ENCODE measurements around the gene RFC5. TPM values are rescaled to one million over a fixed set of nuclear protein-coding genes. Genes with fewer than 3 reads are reported as not detected.
A peak's percentile ranks its signal among the peaks of the same experiment; 100 is the strongest.

RFC5 gene, protein sequence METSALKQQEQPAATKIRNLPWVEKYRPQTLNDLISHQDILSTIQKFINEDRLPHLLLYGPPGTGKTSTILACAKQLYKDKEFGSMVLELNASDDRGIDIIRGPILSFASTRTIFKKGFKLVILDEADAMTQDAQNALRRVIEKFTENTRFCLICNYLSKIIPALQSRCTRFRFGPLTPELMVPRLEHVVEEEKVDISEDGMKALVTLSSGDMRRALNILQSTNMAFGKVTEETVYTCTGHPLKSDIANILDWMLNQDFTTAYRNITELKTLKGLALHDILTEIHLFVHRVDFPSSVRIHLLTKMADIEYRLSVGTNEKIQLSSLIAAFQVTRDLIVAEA
- 20.1 to 22.8 TPM (median 21.9 TPM) in 3 replicates for total RNA-seq

- TF ChIP-seq, protein P1, sequence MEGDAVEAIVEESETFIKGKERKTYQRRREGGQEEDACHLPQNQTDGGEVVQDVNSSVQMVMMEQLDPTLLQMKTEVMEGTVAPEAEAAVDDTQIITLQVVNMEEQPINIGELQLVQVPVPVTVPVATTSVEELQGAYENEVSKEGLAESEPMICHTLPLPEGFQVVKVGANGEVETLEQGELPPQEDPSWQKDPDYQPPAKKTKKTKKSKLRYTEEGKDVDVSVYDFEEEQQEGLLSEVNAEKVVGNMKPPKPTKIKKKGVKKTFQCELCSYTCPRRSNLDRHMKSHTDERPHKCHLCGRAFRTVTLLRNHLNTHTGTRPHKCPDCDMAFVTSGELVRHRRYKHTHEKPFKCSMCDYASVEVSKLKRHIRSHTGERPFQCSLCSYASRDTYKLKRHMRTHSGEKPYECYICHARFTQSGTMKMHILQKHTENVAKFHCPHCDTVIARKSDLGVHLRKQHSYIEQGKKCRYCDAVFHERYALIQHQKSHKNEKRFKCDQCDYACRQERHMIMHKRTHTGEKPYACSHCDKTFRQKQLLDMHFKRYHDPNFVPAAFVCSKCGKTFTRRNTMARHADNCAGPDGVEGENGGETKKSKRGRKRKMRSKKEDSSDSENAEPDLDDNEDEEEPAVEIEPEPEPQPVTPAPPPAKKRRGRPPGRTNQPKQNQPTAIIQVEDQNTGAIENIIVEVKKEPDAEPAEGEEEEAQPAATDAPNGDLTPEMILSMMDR (IDR thresholded peaks at IDR 0.05; ENCODE audit: unreplicated experiment), result no peak
- H3K9me3 Mint-ChIP-seq, result no peaks in the 10 kb centered on the region
- peaks cover 5% of the 10 kb centered on the region for H3K36me3 Mint-ChIP-seq
- H3K27me3 Mint-ChIP-seq (ENCODE audit: low read depth), result no peaks in the 10 kb centered on the region
- H3K27ac Mint-ChIP-seq, result peak within 1 kb of the TSS; percentile 69
- peak; percentile 97 to 98 for DNase-seq (ENCODE audit: low spot score in 2 of 2, unreplicated experiment in 2 of 2)
- H3K4me1 Mint-ChIP-seq, result peaks cover 12% of the 10 kb centered on the region
- peak within 1 kb of the TSS; percentile 90 for H3K4me3 Mint-ChIP-seq
Measured at GRCh38 chr12:118016424-118017264, at the start of gene RFC5. RFC5 (plus strand) TSS chr12:118016703; CDS start chr12:118016828, 125 bp downstream.

GRCh38 chr12:117967043-117967442 is 49.5 kb upstream of the RFC5 start:
- Mint-ChIP-seq H3K27ac (no peak overlapping the region), H3K36me3 (peaks cover 3% of the 10 kb centered on the region), H3K4me3 (no peak overlapping the region), H3K4me1 (peaks cover 8% of the 10 kb centered on the region), H3K9me3 (peaks cover 14% of the 10 kb centered on the region), H3K27me3 (ENCODE audit: low read depth) (peaks cover 82% of the 10 kb centered on the region)
- DNase-seq (ENCODE audit: low spot score in 2 of 2, unreplicated experiment in 2 of 2), result no peak
- TF ChIP-seq, protein P1 (IDR thresholded peaks at IDR 0.05; ENCODE audit: unreplicated experiment), result no peak

DNA sequence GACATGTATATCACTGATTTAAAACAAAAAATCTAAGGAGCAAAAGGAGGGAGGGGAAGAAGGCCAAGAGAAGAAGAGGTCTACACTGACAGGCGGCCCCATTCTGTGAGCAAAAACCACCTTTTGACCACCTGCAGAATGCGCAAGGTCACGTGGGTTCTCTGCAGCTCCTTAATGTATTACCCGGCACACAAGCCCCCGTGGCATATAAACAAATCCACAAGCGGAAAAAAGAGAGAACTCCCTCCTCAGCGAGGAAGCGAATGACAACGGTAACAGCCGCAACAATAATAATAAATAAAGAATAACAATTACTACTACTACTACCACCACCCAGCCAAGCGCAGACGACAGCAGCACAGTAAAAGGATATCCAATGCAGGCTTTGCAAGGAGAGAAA is 49.0 kb upstream of the RFC5 start:
- TF ChIP-seq, protein P1 (IDR thresholded peaks at IDR 0.05; ENCODE audit: unreplicated experiment), result no peak
- H3K4me1 Mint-ChIP-seq, result peaks cover 8% of the 10 kb centered on the region
- H3K36me3 Mint-ChIP-seq, result peaks cover 3% of the 10 kb centered on the region
- peaks cover 16% of the 10 kb centered on the region for H3K9me3 Mint-ChIP-seq
- H3K4me3 Mint-ChIP-seq, result no peak overlapping the region
- peaks cover 82% of the 10 kb centered on the region for H3K27me3 Mint-ChIP-seq (ENCODE audit: low read depth)
- no peak overlapping the region for H3K27ac Mint-ChIP-seq
- DNase-seq (ENCODE audit: low spot score in 2 of 2, unreplicated experiment in 2 of 2), result no peak

- H3K27ac Mint-ChIP-seq, result peak overlapping the region; percentile 82
- peaks cover 3% of the 10 kb centered on the region for H3K36me3 Mint-ChIP-seq
- H3K27me3 Mint-ChIP-seq (ENCODE audit: low read depth), result peaks cover 79% of the 10 kb centered on the region
- DNase-seq (ENCODE audit: low spot score in 2 of 2, unreplicated experiment in 2 of 2), result no peak
- TF ChIP-seq, protein P1 (IDR thresholded peaks at IDR 0.05; ENCODE audit: unreplicated experiment), result no peak
- H3K9me3 Mint-ChIP-seq, result peaks cover 16% of the 10 kb centered on the region
- peaks cover 8% of the 10 kb centered on the region for H3K4me1 Mint-ChIP-seq
- peak overlapping the region; percentile 73 for H3K4me3 Mint-ChIP-seq
Measured at GRCh38 chr12:117968151-117968789, 48.2 kb upstream of the RFC5 start.

DNA sequence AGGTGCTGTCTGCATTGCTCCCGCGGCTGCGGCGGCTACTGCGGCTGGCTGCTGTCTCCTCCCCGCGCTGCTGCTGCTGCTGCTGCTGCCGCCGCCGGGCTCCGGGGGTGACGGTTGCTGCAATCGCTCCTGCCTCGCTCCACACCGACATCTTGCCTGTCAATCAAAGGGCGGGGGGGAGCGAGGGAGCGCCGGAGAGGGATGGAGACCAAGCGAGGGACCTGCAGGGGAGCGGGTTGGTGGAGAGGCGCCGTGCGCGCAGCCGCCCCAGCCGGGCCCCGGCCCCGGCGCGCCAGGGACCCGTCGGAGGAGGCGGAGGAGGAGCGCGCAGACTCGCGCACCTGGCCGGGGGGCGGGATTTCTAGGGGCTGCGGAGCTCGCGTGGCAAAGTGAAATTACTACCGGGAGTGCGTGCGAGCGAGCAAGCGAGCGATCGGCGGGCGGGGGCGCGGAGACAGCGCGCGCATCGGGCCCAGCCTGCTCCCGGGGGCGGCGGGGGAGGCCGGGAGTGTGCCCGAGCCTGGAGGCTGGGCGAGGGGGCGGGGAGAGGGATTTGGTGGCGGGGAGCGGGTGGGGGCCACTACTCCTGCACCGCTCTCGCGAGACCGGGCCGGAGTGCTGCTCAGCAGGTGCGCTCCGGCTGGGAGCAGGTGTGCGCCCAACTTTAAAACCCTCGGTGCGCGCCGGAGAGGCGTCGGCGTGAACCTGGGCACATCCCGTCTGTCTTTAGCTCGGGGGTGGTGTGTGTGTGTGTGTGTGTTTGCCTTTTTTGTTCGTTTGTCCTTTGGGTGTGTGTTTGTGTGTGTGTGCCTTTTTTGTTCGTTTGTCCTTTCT is 47.5 kb upstream of the RFC5 start, which contains the start of gene KSR2:
TSS of gene KSR2 (minus strand) at position 165 of the 834 bp plus-strand sequence. CDS start 735 bp downstream, outside the sequence.
- H3K9me3 Mint-ChIP-seq, result peaks cover 16% of the 10 kb centered on the region
- H3K36me3 Mint-ChIP-seq, result peaks cover 3% of the 10 kb centered on the region
- peak within 1 kb of the TSS; percentile 73 for H3K4me3 Mint-ChIP-seq
- TF ChIP-seq, protein P1 (IDR thresholded peaks at IDR 0.05; ENCODE audit: unreplicated experiment), result no peak
- DNase-seq (ENCODE audit: low spot score in 2 of 2, unreplicated experiment in 2 of 2), result peak; percentile 78 to 87
- peaks cover 78% of the 10 kb centered on the region for H3K27me3 Mint-ChIP-seq (ENCODE audit: low read depth)
- H3K4me1 Mint-ChIP-seq, result peaks cover 8% of the 10 kb centered on the region
- H3K27ac Mint-ChIP-seq, result peak within 1 kb of the TSS; percentile 82

Measured in mesothelial cell of epicardium (in vitro differentiated cells).